ENCODE data around the gene EZH1. TPM values are rescaled to one million over a fixed set of nuclear protein-coding genes. Genes with fewer than 3 reads are reported as not detected.

The EZH1 gene
- total RNA-seq, 1 donor, result 80.9 TPM

DNA sequence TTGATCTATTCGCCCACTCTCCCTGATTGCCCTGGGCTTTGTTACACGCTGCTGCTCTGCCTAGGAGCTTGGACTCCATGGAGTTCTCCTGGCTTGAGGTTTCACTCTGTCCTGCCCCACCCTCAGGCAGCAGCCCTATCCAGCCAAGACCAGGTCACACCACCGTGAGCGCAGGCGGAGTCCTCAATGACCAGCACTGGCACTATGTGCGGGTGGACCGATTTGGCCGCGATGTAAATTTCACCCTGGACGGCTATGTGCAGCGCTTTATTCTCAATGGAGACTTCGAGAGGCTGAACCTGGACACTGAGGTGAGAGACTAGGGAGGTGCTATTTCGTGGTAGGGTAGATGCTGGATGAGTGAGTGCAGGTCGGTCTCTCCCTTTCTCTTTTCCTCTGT, 59.0 kb downstream of the EZH1 start:
- peaks cover 23% of the 10 kb centered on the region for H3K4me1 ChIP-seq (ENCODE audit: insufficient read depth, low read length)
- no peaks in the 10 kb centered on the region for H3K9me3 ChIP-seq (ENCODE audit: low read depth, low read length)
- H3K4me3 ChIP-seq (ENCODE audit: low read length), result no peak overlapping the region
- H3K27me3 ChIP-seq (ENCODE audit: insufficient read depth, low read length), result peaks cover 28% of the 10 kb centered on the region

- H3K9me3 ChIP-seq (ENCODE audit: low read depth, low read length), result no peaks in the 10 kb centered on the region
- H3K4me3 ChIP-seq (ENCODE audit: low read length), result no peak overlapping the region
- H3K27me3 ChIP-seq (ENCODE audit: insufficient read depth, low read length), result peaks cover 28% of the 10 kb centered on the region
- peaks cover 29% of the 10 kb centered on the region for H3K4me1 ChIP-seq (ENCODE audit: insufficient read depth, low read length)
Observed at GRCh38 chr17:42684929-42685556, 59.8 kb downstream of the EZH1 start.

- H3K4me3 ChIP-seq (ENCODE audit: low read length), result no peak overlapping the region
- H3K9me3 ChIP-seq (ENCODE audit: low read depth, low read length), result no peaks in the 10 kb centered on the region
- H3K4me1 ChIP-seq (ENCODE audit: insufficient read depth, low read length), result peaks cover 43% of the 10 kb centered on the region
- peaks cover 28% of the 10 kb centered on the region for H3K27me3 ChIP-seq (ENCODE audit: insufficient read depth, low read length)
Observed at GRCh38 chr17:42683407-42684034, 61.3 kb downstream of the EZH1 start.

- peaks cover 47% of the 10 kb centered on the region for H3K4me1 ChIP-seq (ENCODE audit: insufficient read depth, low read length)
- peaks cover 28% of the 10 kb centered on the region for H3K27me3 ChIP-seq (ENCODE audit: insufficient read depth, low read length)
- H3K4me3 ChIP-seq (ENCODE audit: low read length), result no peak overlapping the region
- H3K9me3 ChIP-seq (ENCODE audit: low read depth, low read length), result no peaks in the 10 kb centered on the region
Observed at GRCh38 chr17:42682722-42683403, 62.0 kb downstream of the EZH1 start.

- H3K4me3 ChIP-seq (ENCODE audit: low read length), result no peak within 1 kb of the TSS
- H3K27me3 ChIP-seq (ENCODE audit: insufficient read depth, low read length), result peaks cover 28% of the 10 kb centered on the region
- H3K9me3 ChIP-seq (ENCODE audit: low read depth, low read length), result no peaks in the 10 kb centered on the region
- peaks cover 55% of the 10 kb centered on the region for H3K4me1 ChIP-seq (ENCODE audit: insufficient read depth, low read length)
Observed at GRCh38 chr17:42681976-42682721, 62.7 kb downstream of the EZH1 start, which contains the start of gene CNTNAP1. Gene CNTNAP1 (plus strand): TSS chr17:42682531. CDS start chr17:42682830, 299 bp downstream.

DNA sequence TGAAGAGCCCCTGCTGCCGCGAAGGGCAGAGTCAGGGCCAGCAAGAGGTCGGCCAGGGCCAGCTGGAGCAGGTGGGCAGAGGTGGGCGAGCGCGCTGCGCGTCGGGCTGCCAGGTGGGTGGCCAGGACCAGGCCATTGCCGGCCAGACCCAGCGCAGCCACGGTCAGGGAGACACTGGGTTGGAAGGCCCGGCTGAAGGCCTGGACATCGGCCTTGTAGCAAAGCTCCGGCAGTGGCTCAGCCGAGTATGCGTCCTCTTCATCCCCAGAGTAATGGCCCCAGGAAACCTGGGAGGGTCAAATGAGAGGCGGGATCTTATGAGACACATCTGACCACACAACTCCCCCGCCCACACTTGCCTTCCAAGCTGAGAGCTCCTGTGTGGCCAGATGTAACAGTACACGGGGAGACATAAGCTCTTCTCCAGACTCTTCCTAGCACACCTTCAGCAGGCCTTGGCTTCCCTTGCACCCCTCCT, 64.5 kb downstream of the EZH1 start:
- Histone ChIP-seq H3K4me3 (ENCODE audit: low read length) (no peak overlapping the region), H3K9me3 (ENCODE audit: low read depth, low read length) (no peaks in the 10 kb centered on the region), H3K27me3 (ENCODE audit: insufficient read depth, low read length) (peaks cover 40% of the 10 kb centered on the region), H3K4me1 (ENCODE audit: insufficient read depth, low read length) (peaks cover 70% of the 10 kb centered on the region)

DNA sequence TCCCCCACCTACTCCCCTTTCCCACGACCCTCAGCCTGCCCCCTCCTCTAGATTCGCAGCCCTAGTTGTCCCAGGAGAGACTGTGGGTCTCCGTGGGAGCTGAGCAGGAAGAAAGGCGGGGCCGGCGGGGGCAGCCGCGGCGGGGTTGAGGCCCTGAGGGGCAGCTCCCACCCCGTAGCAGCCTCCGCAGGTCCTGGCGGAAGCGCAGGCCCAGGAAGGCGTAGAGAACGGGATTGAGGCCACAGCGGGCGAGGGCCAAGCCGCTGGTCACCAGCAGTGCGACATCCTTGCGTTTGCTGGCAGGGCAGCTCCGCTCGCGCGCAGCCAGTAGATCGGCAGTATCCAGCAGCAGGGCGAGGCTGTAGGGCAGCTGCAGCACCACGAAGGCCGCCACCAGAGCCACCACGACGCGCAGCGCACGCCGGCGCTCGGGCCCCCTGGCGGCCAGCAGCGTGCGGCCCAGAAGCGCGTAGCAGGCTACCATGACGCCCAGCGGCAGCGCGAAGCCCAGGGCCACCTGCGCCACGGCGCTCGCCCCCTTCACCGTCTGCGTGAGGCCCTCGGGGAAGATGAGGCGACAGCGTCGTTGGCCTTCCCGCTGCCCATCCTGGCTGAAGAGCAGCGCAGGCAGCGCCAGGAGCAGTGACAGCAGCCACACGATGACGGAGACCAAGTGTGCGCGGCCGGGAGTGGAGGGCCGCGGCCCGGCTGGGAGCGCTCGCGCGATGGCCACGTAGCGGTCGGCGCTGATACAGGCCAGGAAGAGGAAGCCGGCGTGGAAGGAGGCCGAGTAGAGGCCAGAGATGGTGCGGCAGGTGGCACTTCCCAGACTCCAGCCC, 65.1 kb downstream of the EZH1 start:
- Histone ChIP-seq H3K4me1 (ENCODE audit: insufficient read depth, low read length) (peaks cover 73% of the 10 kb centered on the region), H3K9me3 (ENCODE audit: low read depth, low read length) (no peaks in the 10 kb centered on the region), H3K4me3 (ENCODE audit: low read length) (peak overlapping the region; percentile 23), H3K27me3 (ENCODE audit: insufficient read depth, low read length) (peaks cover 46% of the 10 kb centered on the region)

DNA sequence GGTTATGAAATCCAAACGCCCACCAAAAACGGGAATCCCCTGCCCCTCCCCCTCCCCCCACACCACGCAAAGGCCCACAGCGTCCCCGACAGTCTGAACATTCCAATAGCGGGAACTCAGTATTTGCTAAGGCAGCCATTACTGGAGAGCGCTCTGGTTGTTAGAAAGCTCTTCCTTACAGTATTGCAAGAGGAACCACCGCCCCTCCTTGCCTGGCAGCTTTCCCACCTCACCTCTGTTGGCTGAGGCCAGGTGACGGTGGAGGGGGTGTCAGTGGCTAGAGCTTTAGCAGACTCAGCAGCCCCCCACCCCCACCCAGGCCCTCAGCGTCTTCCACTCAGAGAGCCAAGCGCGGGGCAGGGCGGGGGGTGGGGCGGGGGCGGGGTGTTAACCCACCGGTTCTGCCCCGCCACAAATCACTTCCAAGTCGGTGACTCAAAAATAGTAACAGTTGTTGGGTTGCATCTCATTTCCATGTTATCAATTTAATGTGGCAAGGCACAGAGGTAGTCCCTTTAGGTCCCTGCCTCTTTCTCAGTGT, 65.8 kb downstream of the EZH1 start:
- Histone ChIP-seq H3K27me3 (ENCODE audit: insufficient read depth, low read length) (peaks cover 49% of the 10 kb centered on the region), H3K9me3 (ENCODE audit: low read depth, low read length) (no peaks in the 10 kb centered on the region), H3K4me1 (ENCODE audit: insufficient read depth, low read length) (peaks cover 80% of the 10 kb centered on the region), H3K4me3 (ENCODE audit: low read length) (peak overlapping the region; percentile 23)

- Histone ChIP-seq H3K9me3 (ENCODE audit: low read depth, low read length) (no peaks in the 10 kb centered on the region), H3K4me1 (ENCODE audit: insufficient read depth, low read length) (peaks cover 85% of the 10 kb centered on the region), H3K4me3 (ENCODE audit: low read length) (peak overlapping the region; percentile 52), H3K27me3 (ENCODE audit: insufficient read depth, low read length) (peaks cover 51% of the 10 kb centered on the region)
Observed at GRCh38 chr17:42677921-42678781, 66.7 kb downstream of the EZH1 start.

GRCh38 chr17:42677012-42677857, 67.6 kb downstream of the EZH1 start:
- peaks cover 51% of the 10 kb centered on the region for H3K27me3 ChIP-seq (ENCODE audit: insufficient read depth, low read length)
- no peaks in the 10 kb centered on the region for H3K9me3 ChIP-seq (ENCODE audit: low read depth, low read length)
- H3K4me3 ChIP-seq (ENCODE audit: low read length), result peak overlapping the region; percentile 52
- H3K4me1 ChIP-seq (ENCODE audit: insufficient read depth, low read length), result peaks cover 76% of the 10 kb centered on the region

GRCh38 chr17:42676424-42677011, 68.3 kb downstream of the EZH1 start, which contains the start of gene PLEKHH3:
Gene PLEKHH3 (minus strand): TSS chr17:42676994. CDS start chr17:42676563, 431 bp downstream.
- Histone ChIP-seq H3K4me3 (ENCODE audit: low read length) (peak within 1 kb of the TSS; percentile 52), H3K27me3 (ENCODE audit: insufficient read depth, low read length) (peaks cover 51% of the 10 kb centered on the region), H3K4me1 (ENCODE audit: insufficient read depth, low read length) (peaks cover 71% of the 10 kb centered on the region), H3K9me3 (ENCODE audit: low read depth, low read length) (no peaks in the 10 kb centered on the region)

GRCh38 chr17:42675965-42676423, 68.8 kb downstream of the EZH1 start:
- peak overlapping the region; percentile 43 for H3K4me3 ChIP-seq (ENCODE audit: low read length)
- no peaks in the 10 kb centered on the region for H3K9me3 ChIP-seq (ENCODE audit: low read depth, low read length)
- H3K27me3 ChIP-seq (ENCODE audit: insufficient read depth, low read length), result peaks cover 53% of the 10 kb centered on the region
- H3K4me1 ChIP-seq (ENCODE audit: insufficient read depth, low read length), result peaks cover 72% of the 10 kb centered on the region

Measured in mononuclear cell (primary cell).